HEK293T (cell line): ENCODE data around the gene GAK.

Experiments used
- CTCF ChIA-PET: fragments of 350-600 bp; formaldehyde crosslinking; extraction: SDS; loops from one replicate; lab custom pipeline; 2021; ENCODE audit warnings: antibody characterized with exemption, inconsistent platforms; lab: Yijun Ruan, JAX
- POLR2A ChIA-PET: fragments of 350-600 bp; formaldehyde crosslinking; extraction: SDS; loops from one replicate; lab custom pipeline; 2020; ENCODE audit warnings: antibody characterized with exemption, inconsistent platforms; lab: Yijun Ruan, JAX
- DNase-seq: peaks from one replicate; pipeline ENCODE4 v3.0.0; 2012; ENCODE audit warnings: mixed read lengths; ENCODE audit errors: extremely low spot score
- ARNT ChIP-seq: fragments of 450-650 bp; IDR thresholded peaks from 2 replicates; pipeline ENCODE4 v1.6.1; 2017; ENCODE audit warnings: mild to moderate bottlenecking
- BHLHE40 ChIP-seq: fragments of 450-650 bp; IDR thresholded peaks from 2 replicates; pipeline ENCODE4 v1.6.1; 2016; ENCODE audit warnings: mild to moderate bottlenecking, moderate library complexity, borderline replicate concordance
- CTBP1 ChIP-seq: fragments of 450-650 bp; IDR thresholded peaks from 2 replicates; pipeline ENCODE4 v1.6.1; 2016; ENCODE audit warnings: borderline replicate concordance
- FOXA1 ChIP-seq: fragments of 450-650 bp; IDR thresholded peaks from 2 replicates; pipeline ENCODE4 v1.6.1; 2016; ENCODE audit warnings: mild to moderate bottlenecking
- FOXK2 ChIP-seq: fragments of 450-650 bp; IDR thresholded peaks from 2 replicates; pipeline ENCODE4 v1.6.1; 2016; ENCODE audit warnings: mild to moderate bottlenecking
- FOXM1 ChIP-seq: fragments of 450-650 bp; IDR thresholded peaks from 2 replicates; pipeline ENCODE4 v1.6.1; 2017; ENCODE audit warnings: mild to moderate bottlenecking, borderline replicate concordance
- HDGF ChIP-seq: fragments of 450-650 bp; IDR thresholded peaks from 2 replicates; pipeline ENCODE4 v1.6.1; 2017; ENCODE audit warnings: antibody characterized with exemption, borderline replicate concordance
- L3MBTL2 ChIP-seq: fragments of 450-650 bp; conservative IDR thresholded peaks from 2 replicates; pipeline ENCODE4 v1.6.1; 2016; ENCODE audit warnings: mild to moderate bottlenecking
- LEF1 ChIP-seq: fragments of 450-650 bp; IDR thresholded peaks from 2 replicates; pipeline ENCODE4 v1.6.1; 2017; ENCODE audit warnings: mild to moderate bottlenecking, borderline replicate concordance
- NFRKB ChIP-seq: fragments of 450-650 bp; IDR thresholded peaks from 2 replicates; pipeline ENCODE4 v1.6.1; 2016; ENCODE audit warnings: mild to moderate bottlenecking, moderate library complexity
- SP1 ChIP-seq: fragments of 450-650 bp; IDR thresholded peaks from 2 replicates; pipeline ENCODE4 v1.6.1; 2017
- SUZ12 ChIP-seq: fragments of 450-650 bp; IDR thresholded peaks from 2 replicates; pipeline ENCODE4 v1.6.1; 2016; ENCODE audit warnings: mild to moderate bottlenecking
- TARDBP ChIP-seq: fragments of 450-650 bp; IDR thresholded peaks from 2 replicates; pipeline ENCODE4 v1.6.1; 2016
- ZNF384 ChIP-seq: fragments of 450-650 bp; IDR thresholded peaks from 2 replicates; pipeline ENCODE4 v1.6.1; 2016

The GAK gene

GRCh38 chr4:870951-871350, 61.2 kb downstream of the GAK start:
- ChIA-PET CTCF (no interaction called here), POLR2A (no interaction called here)
- no peak for TF ChIP-seq NFRKB
- TF ChIP-seq FOXK2: no peak
- TF ChIP-seq ARNT: no peak
- TF ChIP-seq LEF1: no peak
- TF ChIP-seq FOXA1: no peak
- TF ChIP-seq TARDBP: no peak
- TF ChIP-seq L3MBTL2: no peak
- no peak for TF ChIP-seq SP1
- no peak for TF ChIP-seq HDGF
- no peak for DNase-seq

GRCh38 chr4:869776-870175, 62.3 kb downstream of the GAK start:
- no peak for DNase-seq
- ChIA-PET POLR2A (no interaction called here), CTCF (no interaction called here)
- TF ChIP-seq FOXA1: no peak
- peak; percentile 50; the same call in 1 of the 2 replicates for TF ChIP-seq TARDBP

- ChIA-PET POLR2A (no interaction called here), CTCF (no interaction called here)
- TF ChIP-seq L3MBTL2: no peak
- TF ChIP-seq LEF1: no peak
- no peak for DNase-seq
Measured at GRCh38 chr4:868421-868820, 63.7 kb downstream of the GAK start.

- ChIA-PET POLR2A (no interaction called here), CTCF (no interaction called here)
- DNase-seq: no peak
- TF ChIP-seq SP1: no peak
- TF ChIP-seq ARNT: no peak
- TF ChIP-seq HDGF: no peak
- TF ChIP-seq FOXK2: no peak
- TF ChIP-seq LEF1: no peak
- TF ChIP-seq FOXA1: no peak
- TF ChIP-seq L3MBTL2: no peak
Measured at GRCh38 chr4:867526-868250, 64.4 kb downstream of the GAK start.

GRCh38 chr4:866761-867390, 65.2 kb downstream of the GAK start:
- no peak for TF ChIP-seq L3MBTL2
- no peak for TF ChIP-seq CTBP1
- TF ChIP-seq BHLHE40: no peak
- TF ChIP-seq HDGF: no peak
- no peak for DNase-seq
- ChIA-PET CTCF (no interaction called here), POLR2A (no interaction called here)

GRCh38 chr4:866068-866760, 65.9 kb downstream of the GAK start:
- POLR2A ChIA-PET: no interaction called here
- CTCF ChIA-PET: no interaction called here
- DNase-seq: no peak
- TF ChIP-seq SP1 (no peak), NFRKB (no peak), TARDBP (no peak), FOXM1 (no peak)

GRCh38 chr4:865572-865971, 66.5 kb downstream of the GAK start:
- CTCF ChIA-PET: no interaction called here
- DNase-seq: no peak
- POLR2A ChIA-PET: no interaction called here
- TF ChIP-seq SUZ12 (no peak), CTBP1 (no peak), FOXA1 (no peak)

GRCh38 chr4:865121-865465, 67.0 kb downstream of the GAK start:
- ChIA-PET POLR2A (no interaction called here), CTCF (no interaction called here)
- TF ChIP-seq CTBP1 (no peak), BHLHE40 (no peak), TARDBP (no peak), HDGF (no peak), LEF1 (no peak), L3MBTL2 (no peak), FOXK2 (no peak), FOXM1 (no peak), ZNF384 (no peak)
- DNase-seq: no peak

GRCh38 chr4:864456-865120, 67.5 kb downstream of the GAK start:
- no peak for DNase-seq
- CTCF ChIA-PET: no interaction called here
- POLR2A ChIA-PET: no interaction called here
- TF ChIP-seq BHLHE40 (no peak), ZNF384 (no peak), SP1 (no peak), ARNT (no peak), SUZ12 (no peak), CTBP1 (no peak)
